Pons (tissue), 1 donor: Measurements from ENCODE around the gene SUMO3.

ENCODE experiments used
- DNase-seq: peaks from one replicate; pipeline ENCODE4 v3.0.0-alpha.2; 2016; ENCODE audit warnings: low spot score

SUMO3 gene

DNA sequence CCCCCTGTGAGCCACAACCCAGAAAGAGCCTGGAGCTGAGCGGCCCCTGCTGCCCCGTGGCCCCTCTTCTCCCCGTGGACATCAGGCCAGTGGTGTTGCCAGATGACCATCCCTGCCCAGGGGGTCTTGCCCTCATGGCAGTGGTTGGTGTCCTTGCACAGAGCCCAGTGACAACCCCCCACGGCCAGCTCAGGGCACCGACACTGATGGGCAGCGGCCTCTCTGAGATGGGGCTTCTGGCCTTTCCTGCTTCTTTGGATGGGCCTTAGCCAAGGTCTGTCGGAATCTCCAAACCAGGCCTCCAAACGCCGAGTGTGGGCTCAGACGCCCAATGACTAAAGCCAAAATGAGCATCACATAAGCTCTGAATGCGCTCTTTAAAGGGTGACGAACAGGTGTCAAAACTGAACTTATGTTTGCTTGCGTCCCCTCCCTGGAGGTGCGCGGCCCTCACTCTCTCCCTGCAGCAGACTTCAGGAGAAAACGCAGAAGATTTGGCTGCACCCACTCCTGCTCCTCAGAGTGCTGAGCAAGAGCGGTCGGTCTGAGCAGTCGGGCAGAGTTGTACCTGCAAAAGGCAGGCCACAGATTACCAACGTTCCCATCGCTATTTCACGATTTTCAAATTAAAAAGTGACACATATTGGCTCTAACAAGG is 58.1 kb downstream of the SUMO3 start:
- no peak for DNase-seq

DNA sequence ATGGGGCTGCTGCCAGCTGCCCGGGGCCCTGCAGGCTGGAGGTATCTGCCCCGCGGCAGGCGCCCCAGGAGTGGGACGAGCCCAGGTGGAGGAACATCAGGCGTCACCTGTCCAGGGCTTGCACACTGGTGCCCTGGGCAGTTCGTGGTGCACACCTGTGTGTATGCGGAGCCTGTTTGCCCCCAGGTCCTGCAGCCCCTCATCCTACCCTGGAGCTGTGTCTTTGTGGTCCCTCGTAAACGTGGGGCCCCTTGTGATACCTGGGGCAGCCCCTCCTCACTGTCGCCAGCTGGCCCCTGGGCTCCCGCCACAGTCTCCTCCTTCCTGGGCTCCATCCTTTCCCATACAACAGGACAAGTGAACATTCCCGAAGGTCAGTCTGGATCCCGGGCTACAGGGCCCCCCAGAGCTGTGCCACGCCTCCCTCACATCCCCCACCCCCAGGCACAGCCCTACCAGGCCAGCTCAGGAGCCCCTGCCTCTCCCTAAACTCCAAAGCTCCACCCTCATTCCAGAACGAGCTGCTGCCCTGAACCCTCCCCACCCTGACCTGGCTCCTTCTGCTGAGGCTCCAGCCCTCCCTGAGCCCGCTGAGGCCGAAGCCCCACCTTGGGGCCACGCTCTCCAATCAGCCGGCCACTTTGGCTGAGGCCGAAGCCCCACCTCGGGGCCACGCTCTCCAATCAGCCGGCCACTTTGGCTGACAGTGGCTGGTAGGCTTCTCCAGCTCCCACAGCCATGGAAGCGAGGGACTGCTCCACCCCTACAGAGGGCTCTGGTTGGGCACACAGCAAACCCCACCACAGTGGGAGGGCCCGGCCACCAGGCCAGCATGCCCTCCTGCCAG is 58.9 kb downstream of the SUMO3 start:
- no peak for DNase-seq

DNA sequence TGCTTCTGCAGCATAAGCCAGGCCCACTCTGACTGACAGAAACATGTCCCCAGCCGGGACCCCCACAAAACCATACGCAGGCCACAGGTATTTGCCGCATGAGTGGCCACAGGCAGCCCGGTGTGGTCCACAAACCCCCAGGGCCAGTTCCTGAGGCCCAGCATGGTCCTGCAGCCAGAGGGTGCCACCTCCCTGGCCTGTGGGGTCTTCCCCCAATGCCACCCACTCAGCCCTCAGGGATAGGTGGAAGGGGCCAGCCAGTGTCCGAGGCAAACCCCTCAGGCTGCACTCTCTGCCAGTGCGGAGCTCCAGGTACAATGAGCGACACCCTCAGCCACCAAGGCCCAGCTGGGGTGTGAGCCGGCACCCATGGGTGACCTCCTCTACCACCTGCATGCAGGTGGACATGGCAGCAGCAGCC is 59.7 kb downstream of the SUMO3 start:
- no peak for DNase-seq

DNA sequence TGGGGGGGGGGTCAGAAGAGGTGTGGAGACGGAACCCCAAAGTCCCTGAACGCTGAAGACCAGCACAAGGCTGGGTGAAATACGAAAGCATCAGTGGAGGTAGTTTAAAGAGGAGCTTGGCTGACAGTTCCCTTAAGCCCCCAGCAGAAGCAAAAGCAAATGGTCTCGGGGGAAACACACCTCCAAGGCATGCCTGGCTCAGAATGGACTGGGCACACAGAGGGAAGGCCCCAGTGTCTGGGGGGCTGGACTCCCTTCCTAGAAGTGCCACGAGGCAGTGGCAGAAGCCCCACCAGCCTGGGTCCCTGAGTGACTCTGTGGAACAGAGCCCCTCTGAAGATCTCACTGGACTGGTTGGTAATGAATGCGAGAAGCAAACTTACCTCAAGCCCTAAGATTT is 60.1 kb downstream of the SUMO3 start:
- DNase-seq: no peak

DNA sequence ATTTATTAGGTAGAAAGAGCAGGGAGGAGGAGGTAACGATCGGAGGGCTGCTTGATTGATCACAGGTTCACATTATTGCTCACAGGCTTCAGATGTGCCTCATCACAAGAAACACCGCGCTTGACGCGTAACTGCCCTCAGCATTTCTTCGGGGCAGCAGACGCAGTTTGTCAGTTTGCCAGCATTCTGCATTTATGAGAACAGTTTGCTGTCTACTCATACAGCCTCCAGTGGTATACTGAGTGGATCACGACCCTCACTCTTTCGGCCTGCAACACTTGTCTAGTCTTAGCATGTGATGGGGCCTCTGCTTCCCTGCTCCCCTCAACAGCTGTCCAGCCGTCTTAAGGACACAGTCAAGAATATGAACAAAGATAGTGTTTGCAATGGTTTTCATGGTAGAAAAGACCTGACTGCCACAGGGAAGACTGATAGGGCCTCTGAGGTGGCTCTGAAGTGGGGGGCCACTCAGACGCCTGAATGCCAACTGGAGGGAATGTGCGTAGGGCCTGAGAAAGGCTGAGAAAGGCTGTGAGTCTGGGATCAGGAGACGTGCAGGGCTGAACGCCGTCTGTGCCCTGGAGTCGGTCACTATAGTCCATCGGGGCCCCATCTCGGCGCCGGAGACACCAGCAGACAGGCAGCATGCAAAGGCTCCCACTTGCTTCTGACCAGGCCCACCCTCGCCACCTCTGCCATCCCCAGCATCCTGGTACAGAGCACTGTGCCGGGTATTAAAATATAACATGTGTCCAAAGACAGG is 61.3 kb downstream of the SUMO3 start:
- DNase-seq: no peak
